ENCODE results near the gene ATRIP. TPM values are rescaled to one million over a fixed set of nuclear protein-coding genes. Genes with fewer than 3 reads are reported as not detected.

The ATRIP gene
- total RNA-seq, 2 experiments from 2014 or later = 16.3 to 24.5 TPM

DNA sequence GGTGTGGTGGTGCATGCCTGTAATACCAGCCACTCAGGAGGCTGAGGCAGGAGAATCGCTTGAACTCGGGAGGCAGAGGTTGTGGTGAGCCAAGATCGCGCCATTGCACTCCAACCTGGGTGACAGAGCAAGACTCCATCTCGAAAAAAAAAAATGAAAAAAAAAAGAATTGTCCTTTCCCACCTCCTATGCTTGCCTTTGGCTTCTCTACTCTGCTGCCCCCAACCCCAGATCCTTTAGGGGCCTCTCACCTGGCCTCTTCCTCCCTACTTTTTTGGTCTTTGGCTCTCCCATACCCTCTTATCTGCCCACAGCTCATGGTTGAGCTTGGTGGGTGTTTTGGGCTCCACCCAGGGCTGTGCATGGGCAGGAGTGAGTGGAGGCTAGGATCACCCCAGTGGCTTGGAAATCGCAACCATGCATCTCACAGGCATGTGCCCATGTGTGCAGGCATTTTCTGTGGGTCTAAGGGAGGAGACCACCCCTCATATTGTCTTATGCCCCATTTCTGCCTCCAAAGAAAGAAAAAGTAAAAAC lies 59.5 kb downstream of the ATRIP start:
- BruUV-seq (replicated peaks) = no TSS peak
- POLR2A ChIA-PET = interaction anchor here (0.6 kb wide), 1 partner anchor 33 kb away, joined by 3 read pairs; no protein-coding TSS in a partner anchor
- H3K4me3 ChIP-seq (ENCODE audit: low read depth, low read length, poor library complexity, severe bottlenecking) = no peak overlapping the region
- no peaks in the 10 kb centered on the region for H3K4me1 ChIP-seq (ENCODE audit: insufficient read depth, low read length, poor library complexity, severe bottlenecking)
- DNase-seq (ENCODE audit: low spot score) = no peak
- H3K4me2 ChIP-seq (ENCODE audit: low read length) = no peak overlapping the region
- CTCF ChIA-PET (ENCODE audit: unreplicated experiment) = interaction anchor here (1.0 kb wide), 1 partner anchor 41 kb away, joined by 3 read pairs; no protein-coding TSS in a partner anchor
- H4K20me1 ChIP-seq (ENCODE audit: insufficient read depth, low read length) = no peaks in the 10 kb centered on the region
- no peaks in the 10 kb centered on the region for H3K9me3 ChIP-seq (ENCODE audit: low read length)
- no peaks in the 10 kb centered on the region for H3K79me2 ChIP-seq (ENCODE audit: insufficient read depth, low read depth, low read length)
- TF ChIP-seq, protein P1, sequence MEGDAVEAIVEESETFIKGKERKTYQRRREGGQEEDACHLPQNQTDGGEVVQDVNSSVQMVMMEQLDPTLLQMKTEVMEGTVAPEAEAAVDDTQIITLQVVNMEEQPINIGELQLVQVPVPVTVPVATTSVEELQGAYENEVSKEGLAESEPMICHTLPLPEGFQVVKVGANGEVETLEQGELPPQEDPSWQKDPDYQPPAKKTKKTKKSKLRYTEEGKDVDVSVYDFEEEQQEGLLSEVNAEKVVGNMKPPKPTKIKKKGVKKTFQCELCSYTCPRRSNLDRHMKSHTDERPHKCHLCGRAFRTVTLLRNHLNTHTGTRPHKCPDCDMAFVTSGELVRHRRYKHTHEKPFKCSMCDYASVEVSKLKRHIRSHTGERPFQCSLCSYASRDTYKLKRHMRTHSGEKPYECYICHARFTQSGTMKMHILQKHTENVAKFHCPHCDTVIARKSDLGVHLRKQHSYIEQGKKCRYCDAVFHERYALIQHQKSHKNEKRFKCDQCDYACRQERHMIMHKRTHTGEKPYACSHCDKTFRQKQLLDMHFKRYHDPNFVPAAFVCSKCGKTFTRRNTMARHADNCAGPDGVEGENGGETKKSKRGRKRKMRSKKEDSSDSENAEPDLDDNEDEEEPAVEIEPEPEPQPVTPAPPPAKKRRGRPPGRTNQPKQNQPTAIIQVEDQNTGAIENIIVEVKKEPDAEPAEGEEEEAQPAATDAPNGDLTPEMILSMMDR (conservative IDR thresholded peaks at IDR 0.05; ENCODE audit: low read length) = no peak
- no peak for TF ChIP-seq EZH2phosphoT487 (IDR thresholded peaks at IDR 0.05; ENCODE audit: borderline replicate concordance, low read depth, low read length)
- H3K36me3 ChIP-seq (ENCODE audit: insufficient read depth, low read length) = no peaks in the 10 kb centered on the region
- no peak overlapping the region for H3K27ac ChIP-seq (ENCODE audit: low read depth, low read length, poor library complexity, severe bottlenecking)
- no peaks in the 10 kb centered on the region for H3K9me2 ChIP-seq (ENCODE audit: insufficient read depth, low read length)
- H2AFZ ChIP-seq (ENCODE audit: low read length) = no peak overlapping the region
- intact Hi-C loops (cut with micrococcal nuclease; ENCODE audit: unreplicated experiment) = loop anchor here (2.0 to 5.0 kb wide), 2 partner anchors 41 to 69 kb away; no protein-coding TSS in a partner anchor

DNA sequence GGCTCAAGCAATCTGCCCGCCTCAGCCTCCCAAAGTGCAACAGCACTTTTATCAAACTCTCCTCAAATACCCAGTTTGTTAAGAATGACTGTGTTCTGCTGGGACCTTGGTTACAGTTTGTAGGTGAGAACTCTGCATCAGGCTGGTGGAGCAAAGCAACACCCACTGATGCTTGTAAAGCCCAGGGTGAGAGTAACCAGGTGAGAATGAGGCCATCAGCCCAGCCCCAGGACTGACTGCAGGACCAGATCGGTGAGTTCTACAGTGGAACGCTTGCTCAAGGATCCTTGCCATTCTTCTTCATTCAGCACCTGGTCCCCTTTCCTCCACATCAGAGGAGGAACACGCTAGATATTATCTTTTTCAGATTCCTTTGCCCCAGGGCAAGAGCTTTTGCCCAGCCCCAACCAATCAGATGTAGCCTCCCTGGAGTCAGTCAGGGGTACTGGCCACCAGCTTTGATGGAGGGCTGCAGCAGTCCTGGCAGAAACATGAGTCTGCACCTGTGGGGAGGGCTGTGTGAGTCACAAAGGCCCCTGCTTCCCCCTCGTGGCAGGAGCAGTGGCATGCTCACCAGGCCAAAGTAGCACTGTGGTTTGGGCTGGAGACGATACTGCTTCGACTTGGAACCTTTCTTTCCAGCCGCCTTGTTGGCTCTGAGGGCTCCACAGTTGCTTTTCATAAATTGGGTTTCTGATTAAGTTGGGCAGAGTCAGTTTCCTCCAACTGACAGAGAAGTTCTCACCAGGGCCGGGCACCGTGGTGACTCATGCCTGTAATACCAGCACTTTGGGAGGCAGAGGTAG lies 60.9 kb downstream of the ATRIP start:
- Histone ChIP-seq H3K4me3 (ENCODE audit: low read depth, low read length, poor library complexity, severe bottlenecking) (no peak overlapping the region), H3K4me1 (ENCODE audit: insufficient read depth, low read length, poor library complexity, severe bottlenecking) (no peaks in the 10 kb centered on the region), H2AFZ (ENCODE audit: low read length) (no peak overlapping the region), H3K4me2 (ENCODE audit: low read length) (no peak overlapping the region), H3K9me2 (ENCODE audit: insufficient read depth, low read length) (no peaks in the 10 kb centered on the region), H3K9me3 (ENCODE audit: low read length) (no peaks in the 10 kb centered on the region), H3K79me2 (ENCODE audit: insufficient read depth, low read depth, low read length) (no peaks in the 10 kb centered on the region), H3K27ac (ENCODE audit: low read depth, low read length, poor library complexity, severe bottlenecking) (no peak overlapping the region), H3K36me3 (ENCODE audit: insufficient read depth, low read length) (no peaks in the 10 kb centered on the region), H4K20me1 (ENCODE audit: insufficient read depth, low read length) (no peaks in the 10 kb centered on the region)
- TF ChIP-seq, protein P1 (conservative IDR thresholded peaks at IDR 0.05; ENCODE audit: low read length) = peak; percentile 87
- no peak for TF ChIP-seq EZH2phosphoT487 (IDR thresholded peaks at IDR 0.05; ENCODE audit: borderline replicate concordance, low read depth, low read length)
- BruUV-seq (replicated peaks) = no TSS peak
- DNase-seq (ENCODE audit: low spot score) = peak; percentile 78
- ChIA-PET POLR2A (interaction anchor here (0.7 to 1.8 kb wide), 3 partner anchors 25 to 623 kb away, joined by 3 to 4 read pairs (median 3); no protein-coding TSS in a partner anchor), CTCF (ENCODE audit: unreplicated experiment) (interaction anchor here (0.7 to 1.1 kb wide), 5 partner anchors 34 to 135 kb away, joined by 3 to 8 read pairs (median 3); partner anchors contain the start of gene FBXW12)
- intact Hi-C loops (cut with micrococcal nuclease; ENCODE audit: unreplicated experiment) = loop anchor here (1.0 to 5.0 kb wide), 4 partner anchors 40 to 107 kb away; a partner anchor contains a TSS

Data from OCI-LY7 (cell line).